NOMO-1 treated with DMSO at 0.1 percent for 48 hours (cell line): ENCODE measurements around the gene AICDA.
A peak's percentile ranks its signal among the peaks of the same experiment; 100 is the strongest.
"Not testable (repeated sequence)": the region's sequence is repeated elsewhere in the genome, so short reads cannot be mapped to it uniquely, and the experiment has no call there.

ENCODE experiments used
- DNase-seq: peaks from one replicate; lab custom pipeline; 2025; ENCODE audit not compliant: unreplicated experiment; lab: John Stamatoyannopoulos, UW

The AICDA gene

GRCh38 chr12:8613881-8614280 lies 1.2 kb upstream of the AICDA start:
- not testable (repeated sequence) for DNase-seq

GRCh38 chr12:8609061-8609570 lies 3.5 kb downstream of the AICDA start:
- DNase-seq = peak; percentile 36

- DNase-seq = no peak
Measured at GRCh38 chr12:8606890-8607289, 5.8 kb downstream of the AICDA start.

- DNase-seq = no peak
Measured at GRCh38 chr12:8605057-8605456, 7.6 kb downstream of the AICDA start.

GRCh38 chr12:8603856-8604255 lies 8.8 kb downstream of the AICDA start:
- no peak for DNase-seq

GRCh38 chr12:8603286-8603685 lies 9.4 kb downstream of the AICDA start:
- peak; percentile 33 for DNase-seq

- no peak for DNase-seq
Measured at GRCh38 chr12:8596561-8596960, 16.1 kb downstream of the AICDA start.

GRCh38 chr12:8594072-8594471 lies 18.6 kb downstream of the AICDA start:
- no peak for DNase-seq

GRCh38 chr12:8593246-8593645 lies 19.4 kb downstream of the AICDA start:
- no peak for DNase-seq

- DNase-seq = peak; percentile 92
Measured at GRCh38 chr12:8590842-8591545, 21.7 kb downstream of the AICDA start.

GRCh38 chr12:8589679-8590078 lies 23.0 kb downstream of the AICDA start:
- DNase-seq = no peak

- DNase-seq = not testable (repeated sequence)
Measured at GRCh38 chr12:8584478-8584877, 28.2 kb downstream of the AICDA start.

- no peak for DNase-seq
Measured at GRCh38 chr12:8584004-8584403, 28.7 kb downstream of the AICDA start.

- no peak for DNase-seq
Measured at GRCh38 chr12:8581098-8581784, 31.4 kb downstream of the AICDA start.

GRCh38 chr12:8577879-8578278 lies 34.8 kb downstream of the AICDA start:
- no peak for DNase-seq

GRCh38 chr12:8572507-8572906 lies 40.2 kb downstream of the AICDA start:
- DNase-seq = peak; percentile 55

GRCh38 chr12:8566525-8566924 lies 46.1 kb downstream of the AICDA start:
- no peak for DNase-seq

GRCh38 chr12:8566052-8566451 lies 46.6 kb downstream of the AICDA start:
- DNase-seq = peak; percentile 27

- no peak for DNase-seq
Measured at GRCh38 chr12:8564656-8565055, 48.0 kb downstream of the AICDA start.

- DNase-seq = no peak
Measured at GRCh38 chr12:8563356-8563755, 49.3 kb downstream of the AICDA start.

GRCh38 chr12:8562310-8562709 lies 50.3 kb downstream of the AICDA start:
- no peak for DNase-seq

- DNase-seq = no peak
Measured at GRCh38 chr12:8561011-8561410, 51.6 kb downstream of the AICDA start.
